Stimulated activated CD4-positive, alpha-beta T cell treated with anti-CD3 and anti-CD28 coated beads, TNF-alpha, amount 100 ng/mL, for 24 hours (primary cell): Measurements from ENCODE around the gene PACRG.

ENCODE experiments used
- DNase-seq, 3 experiments: peaks; one replicate each; pipeline ENCODE4 v3.0.0-alpha.2; 2020; ENCODE audit warnings: low read depth in 3 of 3

PACRG gene

DNA sequence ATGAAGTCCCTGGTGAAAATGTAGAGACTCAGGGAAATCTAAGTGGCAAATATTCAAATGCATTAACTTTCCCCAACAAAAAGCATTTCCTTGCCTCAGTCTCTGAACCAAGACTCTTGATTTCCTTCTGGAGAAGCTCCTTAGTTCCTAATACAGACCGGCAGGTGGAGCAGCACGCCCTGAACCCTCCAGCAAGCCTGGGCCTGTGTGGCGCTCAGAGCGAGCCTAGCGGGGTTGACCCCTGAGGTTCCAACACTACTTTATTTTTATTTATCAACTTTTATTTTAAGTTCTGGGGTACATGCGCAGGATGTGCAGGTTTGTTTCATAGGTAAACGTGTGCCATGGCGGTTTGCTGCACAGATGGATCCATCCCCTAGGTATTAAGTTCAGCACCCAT lies 50.8 kb downstream of the PACRG start:
- no peak for DNase-seq

DNA sequence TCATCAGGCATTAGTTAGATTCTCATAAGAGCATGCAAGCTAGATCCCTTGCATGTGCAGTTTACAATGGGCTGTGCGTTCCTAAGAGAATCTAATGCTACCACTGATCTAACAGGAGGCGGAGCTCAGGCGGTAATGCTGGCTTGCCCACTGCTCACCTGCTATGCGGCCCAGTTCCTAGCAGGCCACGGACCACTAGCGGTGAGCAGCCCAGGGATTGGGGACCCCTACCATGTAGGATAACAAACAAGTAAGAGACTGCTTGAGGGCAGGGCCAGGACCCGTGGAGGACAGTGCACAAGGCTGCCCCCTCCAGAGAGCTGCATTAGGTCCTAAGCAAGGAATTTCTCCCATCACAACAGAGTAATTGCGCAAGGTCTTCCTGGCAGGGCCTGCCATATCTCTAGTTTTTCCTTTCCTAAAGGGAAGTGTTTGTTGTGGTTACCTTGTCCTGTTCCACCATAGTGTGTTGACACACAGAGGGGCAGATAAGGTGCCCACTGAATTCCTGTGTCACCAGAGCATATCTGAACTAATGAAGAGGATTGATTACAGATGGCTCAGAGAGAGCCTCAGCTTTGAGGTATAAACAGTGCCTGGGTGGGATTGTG lies 58.0 kb downstream of the PACRG start:
- no peak for DNase-seq

DNA sequence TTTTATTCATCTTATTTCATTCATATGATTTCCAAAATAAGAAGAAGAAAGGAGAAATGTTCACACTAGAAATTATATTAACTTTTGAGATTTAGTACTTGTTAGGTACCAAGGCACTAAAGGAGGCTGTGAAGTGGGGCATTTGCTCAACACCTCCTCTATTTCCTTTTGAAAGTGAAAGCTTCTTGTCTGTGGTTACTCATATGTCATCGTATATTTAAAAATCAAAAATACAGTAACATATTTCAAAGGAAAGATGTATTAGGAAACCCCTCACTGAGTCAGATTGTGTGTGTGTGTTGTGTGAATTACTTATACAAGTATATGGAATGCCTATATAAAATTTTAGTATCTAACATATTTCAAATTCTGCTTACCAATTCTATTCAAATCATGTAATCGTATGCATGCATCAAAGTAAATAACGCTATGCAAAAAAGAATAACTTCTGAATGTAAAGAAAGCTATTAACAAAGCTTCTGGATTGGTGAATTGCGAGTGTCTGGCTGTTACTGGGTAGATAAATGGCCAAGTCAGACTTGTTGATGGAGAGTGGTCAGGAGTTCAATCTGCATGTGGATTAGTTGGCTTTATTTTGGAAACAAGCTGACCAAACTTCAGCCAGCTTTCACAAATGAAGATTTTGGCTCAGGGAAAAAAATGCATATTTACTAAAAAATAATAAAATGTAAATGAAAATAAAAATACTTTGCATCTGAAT lies 70.9 kb downstream of the PACRG start:
- DNase-seq, result no peak

DNA sequence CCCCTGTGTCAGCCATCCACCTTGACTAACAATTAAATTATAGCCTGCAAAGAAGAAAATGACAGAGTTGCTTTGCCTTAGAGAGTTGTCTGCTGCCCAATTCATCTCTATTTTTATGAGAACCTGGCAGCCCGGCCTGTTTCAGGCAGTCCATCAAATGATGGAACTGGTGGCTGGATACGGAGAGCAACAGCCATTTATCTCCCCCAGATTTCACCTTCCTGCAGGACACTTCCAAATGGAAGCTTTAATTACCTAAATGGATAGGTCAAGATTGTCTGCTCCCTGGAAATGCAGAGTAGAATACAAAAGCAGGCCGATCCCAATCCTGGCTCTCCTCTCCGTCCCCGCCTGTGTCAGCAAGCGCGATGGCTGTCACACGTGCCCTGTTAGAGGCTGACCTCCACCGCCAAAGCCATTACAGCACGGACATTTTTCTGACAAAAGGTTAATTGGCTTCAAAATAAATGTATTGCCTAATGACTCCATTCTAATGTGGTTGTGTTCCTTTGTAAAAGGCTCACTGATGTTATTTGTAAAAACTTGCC lies 86.7 kb downstream of the PACRG start:
- no peak for DNase-seq

DNA sequence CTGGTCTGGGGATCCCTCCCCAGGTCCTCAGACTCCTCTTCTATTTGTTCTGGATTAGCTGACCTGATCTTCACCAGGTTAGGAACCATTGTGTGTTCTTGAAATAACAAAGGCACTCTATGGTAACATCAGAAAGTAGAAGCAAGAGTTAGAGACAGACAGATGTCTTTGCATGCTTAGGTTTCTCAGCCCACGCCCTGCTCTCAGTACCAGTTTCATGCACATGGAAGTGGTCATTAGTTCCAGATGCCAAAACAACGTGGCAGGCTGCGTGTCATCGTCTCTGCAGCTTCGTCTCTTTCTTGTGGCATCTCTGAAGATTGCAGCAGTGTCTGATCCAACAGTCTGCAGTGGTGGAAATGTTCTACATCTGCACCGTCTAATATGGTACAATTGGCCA lies 89.4 kb downstream of the PACRG start:
- DNase-seq, result no peak

DNA sequence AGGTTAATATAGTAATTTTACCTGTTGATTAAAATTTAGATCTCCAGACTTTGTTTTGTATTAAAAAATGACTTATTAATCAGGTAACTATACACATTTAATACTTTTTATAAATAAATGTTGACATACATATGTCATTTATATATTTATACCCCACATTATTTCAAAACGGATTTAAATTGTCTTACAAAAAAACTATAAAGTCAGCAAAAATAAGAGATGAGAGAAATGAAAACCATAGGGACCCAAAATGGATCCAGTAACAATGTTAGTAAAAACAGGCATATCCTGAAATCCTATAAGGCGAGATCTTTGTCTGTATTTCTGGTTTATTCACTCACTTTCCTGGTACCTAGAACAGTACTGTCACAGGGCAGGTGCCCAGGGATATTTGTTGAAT lies 91.5 kb downstream of the PACRG start:
- no peak for DNase-seq

DNA sequence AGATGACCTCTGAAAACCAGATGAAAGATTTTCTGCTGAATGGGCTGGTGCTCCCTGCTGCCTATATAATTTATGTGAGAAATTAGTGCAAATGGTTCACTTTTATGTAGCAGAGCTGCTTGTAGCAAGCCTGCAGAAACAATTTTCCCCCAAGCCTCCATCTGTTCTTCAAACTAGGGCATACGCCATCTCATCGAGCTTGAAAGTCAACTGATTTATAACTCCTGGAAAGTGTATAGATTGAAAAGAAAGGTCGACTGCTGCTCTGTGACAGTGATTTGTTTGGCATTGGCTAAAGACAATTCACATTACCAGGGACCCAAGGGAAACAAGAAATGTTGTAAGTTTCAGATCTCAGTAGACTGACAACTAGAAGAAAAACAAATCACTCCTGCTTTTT lies 93.3 kb downstream of the PACRG start:
- no peak for DNase-seq

DNA sequence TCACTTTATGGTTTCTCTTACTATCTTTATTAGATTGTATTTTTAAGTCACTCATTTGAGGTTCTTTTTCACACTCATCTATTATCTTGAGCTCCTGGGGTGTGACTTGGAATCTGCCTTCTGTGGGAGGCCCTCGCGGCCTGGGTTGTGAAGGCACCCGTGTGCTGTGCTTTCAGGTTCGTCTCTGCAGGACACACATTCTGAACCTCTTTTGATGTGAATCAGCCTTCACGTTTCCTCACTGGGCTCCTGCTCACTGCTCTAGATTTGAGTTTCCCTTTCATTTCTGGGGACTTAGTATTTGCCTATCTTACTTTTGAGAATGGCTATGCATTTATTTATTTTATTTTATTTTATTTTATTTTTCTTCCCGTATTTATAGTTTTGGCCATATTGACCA lies 97.8 kb downstream of the PACRG start:
- DNase-seq, result no peak

DNA sequence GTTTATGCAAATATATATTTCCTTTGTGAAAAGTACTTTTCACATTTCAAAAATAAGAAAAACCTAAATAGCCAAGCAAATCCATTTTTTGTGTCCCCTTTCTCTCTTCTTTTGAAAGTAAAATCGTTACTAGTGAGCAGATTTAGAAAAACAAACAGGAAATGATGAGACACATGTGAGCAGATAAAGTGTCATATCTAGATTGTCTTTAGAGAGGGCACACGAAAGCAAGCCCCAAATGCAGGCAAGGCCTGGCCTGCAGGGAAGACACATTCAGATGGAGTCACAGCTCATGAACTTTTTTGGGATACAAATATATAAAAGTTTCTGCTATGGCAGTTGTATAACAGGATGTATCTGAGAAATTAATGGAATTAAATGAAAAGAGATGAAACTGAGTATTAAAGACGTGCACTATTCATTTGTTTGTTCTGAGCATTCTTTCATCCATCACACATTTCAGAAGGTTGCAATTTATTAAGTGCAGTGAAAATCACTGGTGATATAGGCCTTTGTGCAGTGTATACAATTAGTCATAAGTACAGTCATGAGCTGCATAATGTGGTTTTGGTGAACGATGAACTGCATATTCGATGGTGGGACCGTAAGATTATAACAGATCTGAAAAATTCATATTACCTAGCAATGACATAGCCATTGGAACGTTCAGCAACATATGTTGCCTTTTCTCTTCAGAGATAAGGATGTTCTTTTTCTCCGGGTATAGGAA lies 101.4 kb downstream of the PACRG start:
- no peak for DNase-seq

DNA sequence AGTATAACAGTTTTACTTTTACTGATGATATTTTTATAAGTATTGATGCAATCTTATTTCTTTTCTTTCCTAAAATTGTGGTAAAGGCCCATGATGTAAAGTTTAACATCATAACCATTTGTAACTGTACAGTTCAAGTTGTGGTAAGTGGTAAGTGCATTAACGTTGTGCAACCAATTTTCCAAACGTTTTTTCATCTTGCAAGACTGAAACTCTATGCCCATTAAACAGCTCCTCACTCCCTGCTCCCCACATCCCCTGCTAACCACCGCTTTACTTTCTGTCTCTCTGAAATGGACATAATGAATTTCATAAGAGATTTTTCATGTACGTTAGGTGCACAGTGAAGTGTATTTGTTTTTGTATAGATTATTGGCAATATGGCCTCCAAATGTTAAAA lies 106.0 kb downstream of the PACRG start:
- DNase-seq, result no peak

DNA sequence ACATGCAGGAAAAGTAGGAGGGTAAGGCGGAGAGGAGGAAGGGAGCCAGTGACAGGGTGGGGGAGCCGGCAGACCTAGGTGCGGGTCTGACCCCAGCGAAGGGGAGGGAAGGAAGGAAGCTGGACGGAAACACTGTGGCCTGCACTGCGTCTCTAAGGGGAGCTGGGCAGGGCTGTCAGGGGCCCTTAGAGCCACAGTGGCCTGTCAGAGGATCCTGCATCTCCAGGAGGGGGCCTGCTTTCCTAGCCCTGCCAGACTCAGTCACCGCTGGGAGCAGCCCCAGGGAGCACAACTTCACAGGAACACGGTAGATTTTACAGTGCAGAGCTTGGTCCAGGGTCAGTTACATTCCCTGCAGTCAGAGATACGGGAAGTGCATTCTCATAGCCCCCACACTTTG lies 118.2 kb downstream of the PACRG start:
- no peak for DNase-seq

DNA sequence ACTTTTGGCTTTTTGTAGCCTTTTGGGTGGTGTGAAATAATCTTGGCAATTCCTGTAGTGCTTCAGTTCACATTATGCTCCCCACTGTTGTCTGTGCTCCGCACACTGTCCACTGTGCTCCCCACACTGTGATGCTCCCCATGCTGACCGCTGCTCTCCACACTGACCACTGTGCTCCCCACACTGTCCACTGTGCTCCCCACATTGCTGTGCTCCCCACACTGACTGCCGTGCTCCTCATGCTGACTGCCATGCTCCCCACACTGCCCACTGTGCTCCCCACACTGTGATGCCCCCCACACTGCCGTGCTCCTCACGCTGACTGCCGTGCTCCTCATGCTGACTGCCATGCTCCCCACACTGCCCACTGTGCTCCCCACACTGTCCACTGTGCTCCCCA lies 118.9 kb downstream of the PACRG start:
- DNase-seq, result no peak

DNA sequence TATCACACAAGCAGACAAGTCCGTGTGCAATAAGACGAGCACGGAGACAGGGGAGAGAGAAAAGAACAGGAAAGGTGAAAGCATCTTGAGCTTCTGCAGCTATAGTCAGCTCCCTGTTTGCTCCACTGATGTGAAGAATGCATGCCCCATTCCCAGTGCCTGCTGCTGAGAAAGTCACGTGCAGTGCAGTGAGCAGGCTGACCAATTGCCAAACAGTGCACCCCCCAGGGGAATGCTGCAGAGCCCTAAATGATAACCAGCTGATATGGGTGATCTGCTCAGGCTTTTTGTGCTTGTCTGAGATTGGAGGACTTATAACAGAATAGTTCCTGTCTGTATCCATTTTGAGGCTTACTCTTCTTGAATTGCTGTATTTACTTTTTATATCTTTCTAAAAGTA lies 121.5 kb downstream of the PACRG start:
- no peak for DNase-seq

DNA sequence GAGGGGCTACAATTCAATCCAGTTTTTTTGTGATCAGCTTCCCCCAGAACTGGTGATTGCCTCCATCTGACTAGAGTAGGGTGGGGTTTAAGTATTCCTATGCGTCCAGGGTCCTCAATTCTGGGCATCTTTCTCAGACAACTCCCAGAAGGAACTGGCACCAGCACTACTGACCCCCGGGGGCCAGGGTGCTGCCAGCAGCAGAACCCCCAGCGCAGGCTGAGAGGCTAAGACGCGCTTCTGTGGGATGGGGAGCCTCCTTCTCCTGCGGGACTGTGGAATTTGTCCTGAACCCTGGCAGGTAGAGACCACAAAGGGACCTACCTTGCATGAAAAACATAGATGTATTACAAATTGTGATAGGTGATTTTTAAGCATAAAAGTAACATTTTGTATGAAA lies 124.4 kb downstream of the PACRG start:
- no peak for DNase-seq

DNA sequence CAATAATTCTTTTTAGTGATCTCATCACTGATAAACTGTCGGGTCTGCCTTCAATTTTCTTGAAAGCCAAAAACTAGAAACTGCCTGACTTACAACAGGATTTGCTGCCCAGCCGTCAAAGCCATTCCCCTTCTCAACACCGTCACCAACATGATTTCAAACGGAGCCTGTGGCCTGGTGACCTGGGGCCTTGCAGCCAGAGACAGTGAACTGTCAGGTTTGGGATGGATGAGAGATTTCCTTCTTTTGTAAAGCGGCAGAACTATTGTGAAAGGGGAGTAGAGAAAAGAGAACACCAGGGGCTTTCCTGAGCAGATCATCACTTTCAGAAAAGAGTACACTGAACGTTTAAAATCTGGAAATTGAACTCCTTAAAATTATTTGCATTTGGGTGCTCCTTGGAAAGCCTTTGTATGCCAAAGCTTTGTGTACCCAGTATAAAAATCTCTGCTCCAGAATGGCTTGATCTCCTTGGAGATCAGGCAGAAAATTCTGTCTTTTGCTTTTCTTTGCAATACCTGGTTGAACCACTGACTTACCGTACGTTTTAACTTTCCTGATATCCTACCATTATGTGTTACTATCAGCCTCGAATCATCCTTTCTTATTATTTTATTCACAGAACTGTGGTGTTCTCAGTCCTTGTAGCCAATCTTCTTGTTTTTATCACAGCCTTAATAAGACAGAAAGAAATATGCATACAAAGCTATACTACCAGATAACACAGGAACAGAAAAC lies 125.2 kb downstream of the PACRG start:
- no peak for DNase-seq

DNA sequence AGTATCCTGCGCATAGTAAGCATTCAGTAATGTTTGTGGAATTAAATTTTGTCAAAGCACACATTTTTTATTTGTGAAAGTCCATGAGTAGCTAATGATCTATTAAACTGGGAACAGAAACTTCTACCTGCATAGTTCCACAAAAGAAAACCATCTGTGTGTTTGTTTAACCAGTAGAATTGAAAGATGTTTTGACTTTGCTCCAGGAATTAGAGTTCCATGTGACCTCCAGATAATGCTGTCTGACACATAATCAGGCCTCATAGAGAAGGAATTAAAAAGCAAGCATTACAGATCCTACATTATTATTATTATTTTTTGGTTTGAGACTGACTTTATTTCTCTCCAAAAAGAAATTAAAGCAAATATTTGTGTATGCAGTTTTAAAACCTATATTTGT lies 126.5 kb downstream of the PACRG start:
- DNase-seq, result no peak

DNA sequence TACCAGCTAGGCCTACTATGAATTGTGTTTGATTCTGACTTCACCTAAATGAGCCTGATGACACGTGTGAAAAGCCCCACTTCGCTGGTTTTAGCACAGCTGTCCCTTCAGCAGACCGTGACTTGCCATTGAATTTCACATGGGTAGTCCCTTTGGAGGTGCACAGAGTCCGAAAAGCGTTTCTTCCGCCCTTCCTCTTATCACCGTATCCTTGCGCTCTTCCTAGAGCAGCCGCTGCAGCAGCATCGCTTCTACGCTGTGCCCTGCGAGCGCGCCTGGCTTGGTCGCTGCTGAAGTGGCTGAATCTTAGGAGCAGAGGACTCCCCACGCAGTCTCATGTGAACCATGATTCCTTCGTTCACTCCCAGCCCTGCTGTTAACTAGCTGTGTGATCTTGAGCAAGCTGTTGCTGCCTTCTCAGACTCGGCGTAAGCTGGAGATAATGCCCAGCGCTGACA lies 127.0 kb downstream of the PACRG start:
- no peak for DNase-seq

DNA sequence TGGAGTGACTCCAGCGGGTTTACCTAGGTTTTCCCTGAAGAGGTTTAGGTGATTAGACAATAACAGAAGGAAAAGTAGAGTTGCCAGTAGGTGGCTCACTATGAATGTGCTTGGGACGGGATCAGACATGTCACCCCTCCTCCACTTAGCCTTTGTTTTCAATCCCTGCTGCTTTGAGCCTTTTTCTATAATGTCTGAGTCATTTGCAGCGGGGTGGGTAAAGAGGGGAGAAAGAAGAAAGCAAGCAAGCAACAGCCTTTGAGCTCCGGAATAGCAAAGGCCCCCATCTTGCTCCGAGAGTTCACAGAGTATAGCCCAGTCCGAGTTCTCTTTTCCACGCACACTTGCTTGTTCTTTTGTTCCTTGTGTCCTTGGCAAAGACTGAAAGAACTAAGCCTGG lies 129.1 kb downstream of the PACRG start:
- DNase-seq, result no peak

DNA sequence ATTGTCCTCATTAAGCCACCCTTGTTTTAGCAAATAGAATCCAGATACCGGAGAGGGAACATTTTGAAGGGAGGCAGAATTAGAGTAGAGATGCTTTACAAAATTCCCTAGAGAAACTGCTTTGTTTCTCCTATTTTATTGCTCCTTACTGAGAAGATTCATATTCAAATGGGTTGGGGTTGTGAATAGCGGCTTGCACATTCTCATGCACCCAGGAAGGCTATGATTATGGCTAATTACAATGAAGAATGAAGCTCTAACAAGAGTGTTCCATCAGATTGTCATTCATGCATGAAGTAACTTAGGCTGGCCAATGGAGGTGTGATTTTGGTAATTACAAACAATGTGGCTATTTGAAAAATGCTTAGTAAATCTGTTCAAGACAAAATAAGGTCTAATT lies 129.6 kb downstream of the PACRG start:
- DNase-seq, result no peak

DNA sequence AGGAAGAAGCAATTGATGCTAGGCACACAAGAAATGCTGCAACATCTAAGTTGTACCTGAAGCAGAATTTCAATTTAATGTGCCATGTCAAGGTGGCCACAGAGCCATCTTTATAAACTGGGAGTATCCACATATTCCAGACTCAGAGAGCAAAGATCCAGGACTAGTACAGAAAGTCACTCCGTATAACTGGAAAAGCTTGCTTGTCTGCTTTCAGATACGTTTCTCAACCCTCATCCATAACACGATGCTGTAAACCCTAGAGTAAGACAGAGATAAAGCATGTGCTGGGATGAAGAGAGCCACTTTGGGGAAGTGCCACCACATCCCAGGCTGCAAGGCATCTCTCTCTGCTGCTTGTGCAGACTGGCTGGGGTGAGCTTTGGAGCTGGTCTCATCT lies 134.7 kb downstream of the PACRG start:
- DNase-seq, result no peak

DNA sequence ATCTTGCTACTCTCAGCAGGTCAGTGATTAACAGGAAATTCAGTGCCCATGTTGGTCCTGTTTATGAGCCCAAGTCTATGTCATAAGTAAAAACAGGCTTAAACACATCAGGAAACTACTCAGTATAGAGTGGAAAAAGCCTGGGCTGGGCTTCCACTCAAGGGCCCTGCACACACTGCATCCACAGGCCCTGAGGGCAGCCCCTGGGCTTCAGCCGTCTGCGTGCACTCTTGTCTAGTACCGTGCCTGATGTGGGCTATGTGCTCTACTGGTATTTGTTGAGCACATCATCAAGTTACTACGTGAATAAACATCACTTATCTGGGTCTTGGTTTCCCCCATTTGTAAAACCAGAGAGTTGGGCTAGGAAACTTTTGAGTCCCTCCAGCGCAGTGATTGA lies 135.2 kb downstream of the PACRG start:
- DNase-seq, result no peak

DNA sequence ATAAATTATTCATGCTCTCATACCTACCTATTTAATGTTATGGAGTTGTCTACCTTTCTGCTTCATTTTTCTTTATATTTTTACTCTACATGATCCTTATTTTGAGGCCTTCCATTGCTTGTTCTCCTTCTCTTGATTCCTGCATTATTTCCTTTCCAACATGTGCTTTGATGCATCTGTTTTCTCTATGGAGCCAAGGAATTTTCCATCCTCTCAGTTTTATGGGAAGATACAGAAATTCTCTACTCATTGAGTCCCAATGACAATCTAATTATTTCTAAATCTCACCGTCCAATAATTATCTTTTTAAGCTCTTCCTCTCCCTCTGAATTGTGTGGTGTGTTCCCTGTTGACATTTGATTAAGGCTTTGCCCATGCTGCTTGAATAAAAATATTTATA lies 136.0 kb downstream of the PACRG start:
- no peak for DNase-seq
